GM11168 (cell line): ENCODE measurements around the gene LILRA1.
"Not testable (repeated sequence)": the region's sequence is repeated elsewhere in the genome, so short reads cannot be mapped to it uniquely, and the experiment has no call there.

Experiments
- in situ Hi-C: fragments of 300-500 bp; cut with MboI; formaldehyde crosslinking; loops from one replicate; pipeline ENCODE4 v1.12.0; 2022; ENCODE audit warnings: low sequenced_read_pairs; ENCODE audit not compliant: unreplicated experiment

Gene LILRA1

GRCh38 chr19:54622431-54622830 is 29.0 kb downstream of the LILRA1 start:
- in situ Hi-C loops, result no loop called here

GRCh38 chr19:54624234-54624633 is 30.8 kb downstream of the LILRA1 start:
- in situ Hi-C loops, result not testable (repeated sequence)

GRCh38 chr19:54624934-54625730 is 31.7 kb downstream of the LILRA1 start:
- in situ Hi-C loops, result not testable (repeated sequence)

- in situ Hi-C loops, result no loop called here
Observed at GRCh38 chr19:54626757-54627156, 33.3 kb downstream of the LILRA1 start.

GRCh38 chr19:54627912-54628311 is 34.5 kb downstream of the LILRA1 start:
- in situ Hi-C loops, result not testable (repeated sequence)

- in situ Hi-C loops, result loop anchor here (5.0 kb wide), 1 partner anchor 353 kb away; no protein-coding TSS in a partner anchor
Observed at GRCh38 chr19:54630262-54630661, 36.8 kb downstream of the LILRA1 start, which contains the start of gene LILRB1. Gene LILRB1, plus strand, starts transcription at chr19:54630484. Its CDS starts 590 bp downstream, at chr19:54631074.

- in situ Hi-C loops, result loop anchor here (5.0 kb wide), 1 partner anchor 353 kb away; no protein-coding TSS in a partner anchor
Observed at GRCh38 chr19:54630782-54631181, 37.4 kb downstream of the LILRA1 start.

GRCh38 chr19:54631489-54632337 is 38.3 kb downstream of the LILRA1 start:
- in situ Hi-C loops, result loop anchor here (5.0 kb wide), 1 partner anchor 354 kb away; no protein-coding TSS in a partner anchor

- in situ Hi-C loops, result loop anchor here (5.0 kb wide), 1 partner anchor 355 kb away; no protein-coding TSS in a partner anchor
Observed at GRCh38 chr19:54632517-54632916, 39.1 kb downstream of the LILRA1 start.

- in situ Hi-C loops, result loop anchor here (5.0 kb wide), 1 partner anchor 356 kb away; no protein-coding TSS in a partner anchor
Observed at GRCh38 chr19:54633401-54633800, 40.0 kb downstream of the LILRA1 start.

GRCh38 chr19:54636081-54636480 is 42.6 kb downstream of the LILRA1 start:
- in situ Hi-C loops, result not testable (repeated sequence)

- in situ Hi-C loops, result no loop called here
Observed at GRCh38 chr19:54638683-54639082, 45.3 kb downstream of the LILRA1 start.

- in situ Hi-C loops, result not testable (repeated sequence)
Observed at GRCh38 chr19:54642953-54643352, 49.5 kb downstream of the LILRA1 start.

GRCh38 chr19:54643583-54643982 is 50.2 kb downstream of the LILRA1 start:
- in situ Hi-C loops, result not testable (repeated sequence)

- in situ Hi-C loops, result no loop called here
Observed at GRCh38 chr19:54644056-54644455, 50.6 kb downstream of the LILRA1 start.

- in situ Hi-C loops, result no loop called here
Observed at GRCh38 chr19:54646331-54646841, 53.0 kb downstream of the LILRA1 start.

GRCh38 chr19:54648129-54648528 is 54.7 kb downstream of the LILRA1 start:
- in situ Hi-C loops, result no loop called here

- in situ Hi-C loops, result no loop called here
Observed at GRCh38 chr19:54650108-54650655, 56.8 kb downstream of the LILRA1 start.
